A549 (cell line): ENCODE data around the gene HOXA13. TPM values are rescaled to one million over a fixed set of nuclear protein-coding genes. Genes with fewer than 3 reads are reported as not detected.

Experiments
- ATAC-seq, 2 experiments: fragments of 200-7000 bp in 1 of 2; fragments of >200 bp in 1 of 2; cut with Nextera tagmentation in 1 of 2; cut with Tn5 transposase in 1 of 2; 3 replicates each; pipeline versions ENCODE4 v1.8.0 to v1.9.1; 2018 to 2020; ENCODE audit warnings: mild to moderate bottlenecking in 1 of 2, moderate library complexity in 1 of 2
- CTCF ChIA-PET: fragments of 300-600 bp; sonication (Branson Sonifier 250); formaldehyde crosslinking; extraction: SDS; loops from one replicate; lab custom pipeline; 2021; ENCODE audit warnings: antibody characterized with exemption, inconsistent platforms; lab: Yijun Ruan, JAX
- POLR2A ChIA-PET: fragments of 350-600 bp; formaldehyde crosslinking; extraction: SDS; loops from one replicate; lab custom pipeline; 2021; ENCODE audit warnings: antibody characterized with exemption, inconsistent platforms; lab: Yijun Ruan, JAX
- DNase-seq, 2 experiments: peaks; one replicate each; pipeline versions ENCODE4 v3.0.0 to v3.0.0-alpha.2; 2011 to 2016; ENCODE audit warnings: low read depth in 1 of 2, low spot score in 1 of 2
- FAIRE-seq: peaks from 2 replicates; lab custom pipeline; 2011; peaks lifted over from hg19 to GRCh38; lab: Jason Lieb, UNC
- H3K27ac ChIP-seq, 2 experiments: fragments of >200 bp; sonication (Bioruptor Twin); formaldehyde crosslinking; 3 replicates each; pipeline ENCODE4 v1.5.1; 2016 to 2017
- H3K4me1 ChIP-seq: fragments of >200 bp; sonication (Bioruptor Twin); formaldehyde crosslinking; 3 replicates; pipeline ENCODE4 v1.6.1; 2016
- H3K4me2 ChIP-seq: fragments of >200 bp; sonication (Bioruptor Twin); formaldehyde crosslinking; 3 replicates; pipeline ENCODE4 v1.6.1; 2016
- H3K4me3 ChIP-seq: fragments of >200 bp; sonication (Bioruptor Twin); formaldehyde crosslinking; 3 replicates; pipeline ENCODE4 v1.5.1; 2016
- H3K9me3 ChIP-seq: fragments of >200 bp; sonication (Bioruptor Twin); formaldehyde crosslinking; 3 replicates; pipeline ENCODE4 v1.6.1; 2016
- BHLHE40 ChIP-seq: IDR thresholded peaks from 2 replicates; pipeline ENCODE4 v1.6.1; 2012; ENCODE audit warnings: low read depth, low read length, inconsistent platforms
- CBX2 ChIP-seq: fragments of 200-600 bp; sonication (generic); IDR thresholded peaks from 2 replicates; pipeline ENCODE4 v1.6.1; 2016; ENCODE audit warnings: low read depth, mild to moderate bottlenecking, borderline replicate concordance
- CTCF ChIP-seq: fragments of >200 bp; sonication (Bioruptor Twin); formaldehyde crosslinking; IDR thresholded peaks from 3 replicates; pipeline ENCODE4 v1.5.1; 2016
- E2F6 ChIP-seq: IDR thresholded peaks from 2 replicates; pipeline ENCODE4 v1.6.1; 2012; ENCODE audit warnings: low read depth, borderline replicate concordance
- EHMT2 ChIP-seq: fragments of 200-600 bp; sonication (generic); IDR thresholded peaks from 2 replicates; pipeline ENCODE4 v1.6.1; 2016; ENCODE audit warnings: antibody characterized with exemption, low read depth, mild to moderate bottlenecking, moderate library complexity
- EP300 ChIP-seq, 2 experiments: fragments of >200 bp; sonication (Bioruptor Twin); formaldehyde crosslinking; IDR thresholded peaks; 2 replicates in 1 of 2; 3 replicates in 1 of 2; pipeline ENCODE4 v1.6.1; 2016 to 2017
- ESRRA ChIP-seq: fragments of 150-350 bp; IDR thresholded peaks from 2 replicates; pipeline ENCODE4 v1.6.1; 2014; ENCODE audit warnings: mild to moderate bottlenecking, low read length, borderline replicate concordance
- FOSB ChIP-seq: fragments of 250-450 bp; sonication (Bioruptor Pico); IDR thresholded peaks from 2 replicates; pipeline ENCODE4 v1.5.0; 2020; ENCODE audit warnings: mild to moderate bottlenecking, moderate library complexity
- HDAC2 ChIP-seq: fragments of 200-600 bp; sonication (generic); IDR thresholded peaks from 2 replicates; pipeline ENCODE4 v1.6.1; 2016
- HEYL ChIP-seq: fragments of 250-450 bp; sonication (Bioruptor Pico); IDR thresholded peaks from 2 replicates; pipeline ENCODE4 v1.8.0; 2021; ENCODE audit warnings: mild to moderate bottlenecking, moderate library complexity
- HOXB5 ChIP-seq: fragments of 250-450 bp; sonication (Bioruptor Pico); IDR thresholded peaks from 2 replicates; pipeline ENCODE4 v1.5.0; 2020; ENCODE audit warnings: mild to moderate bottlenecking, moderate library complexity
- JUN ChIP-seq, 2 experiments: fragments of >200 bp; sonication (Bioruptor Twin); formaldehyde crosslinking; IDR thresholded peaks; 2 replicates in 1 of 2; 3 replicates in 1 of 2; pipeline ENCODE4 v1.6.1; 2016 to 2017
- KDM5A ChIP-seq: fragments of 200-600 bp; sonication (generic); IDR thresholded peaks from 2 replicates; pipeline ENCODE4 v1.6.1; 2016; ENCODE audit warnings: antibody characterized with exemption, mild to moderate bottlenecking
- MYC ChIP-seq: IDR thresholded peaks from 2 replicates; pipeline ENCODE4 v1.6.1; 2012; ENCODE audit warnings: mild to moderate bottlenecking, inconsistent platforms, low read length, improper control_type of control experiment, borderline replicate concordance
- NFE2L2 ChIP-seq: fragments of 150-350 bp; conservative IDR thresholded peaks from 2 replicates; pipeline ENCODE4 v1.6.1; 2014; ENCODE audit warnings: low read length
- NPAS2 ChIP-seq: fragments of 250-450 bp; sonication (Bioruptor Pico); IDR thresholded peaks from 2 replicates; pipeline ENCODE4 v1.8.0; 2022; ENCODE audit warnings: mild to moderate bottlenecking, moderate library complexity, borderline replicate concordance
- PBX3 ChIP-seq: IDR thresholded peaks from 2 replicates; pipeline ENCODE4 v1.6.1; 2012
- POLR2A ChIP-seq: IDR thresholded peaks from 2 replicates; pipeline ENCODE4 v1.6.1; 2012; ENCODE audit warnings: mild to moderate bottlenecking, low read length
- RARB ChIP-seq: fragments of 250-450 bp; sonication (Bioruptor Pico); IDR thresholded peaks from 2 replicates; pipeline ENCODE4 v1.8.0; 2021; ENCODE audit warnings: mild to moderate bottlenecking, moderate library complexity
- RCOR1 ChIP-seq: fragments of 150-350 bp; IDR thresholded peaks from 2 replicates; pipeline ENCODE4 v1.6.1; 2014; ENCODE audit warnings: antibody characterized with exemption, low read length, low read depth
- TFCP2L1 ChIP-seq: fragments of 250-450 bp; sonication (Bioruptor Pico); IDR thresholded peaks from 2 replicates; pipeline ENCODE4 v1.5.0; 2021; ENCODE audit warnings: mild to moderate bottlenecking
- ZSCAN20 ChIP-seq: fragments of 250-450 bp; sonication (Bioruptor Pico); IDR thresholded peaks from 2 replicates; pipeline ENCODE4 v1.8.0; 2022; ENCODE audit warnings: mild to moderate bottlenecking, moderate library complexity
- WGBS: methylation state at CpG from one replicate; pipeline ENCODE4 v1.1.6; 2017; ENCODE audit errors: missing lambda C conversion rate; 5-methylcytosine and 5-hydroxymethylcytosine counted together
- polyA plus RNA-seq, 4 experiments: library from polyadenylated mRNA; depleted of rRNA in 3 of 4; stranded (reverse); fragments of >200 nt; fragmentation: RNase III in 1 of 4; extraction: RNeasy Plus Mini Kit Qiagen cat#74134 plus additional on column Dnase treatment in 1 of 4; gene quantifications; 2 replicates in 3 of 4; 3 replicates in 1 of 4; pipeline ENCODE4 v1.2.3, GENCODE V29; 2011 to 2017

The HOXA13 gene
- polyA plus RNA-seq, 2 of the 4 experiments (the other 2 are of a cell fraction) = 2.2 to 2.7 TPM

- H3K27ac ChIP-seq = no peak overlapping the region
- WGBS = 88% methylated on average over 11 of the region's 11 CpGs
- H3K4me1 ChIP-seq = peaks cover 17% of the 10 kb centered on the region
- no peak for DNase-seq
- CTCF ChIA-PET = interaction anchor here (1.2 to 11.1 kb wide), 4 partner anchors 15 to 464 kb away, joined by 3 to 160 read pairs (median 68); partner anchors contain the start of genes HOXA4 and HOXA9
- no peaks in the 10 kb centered on the region for H3K9me3 ChIP-seq
- no peak overlapping the region for H3K4me3 ChIP-seq
- no peak overlapping the region for H3K4me2 ChIP-seq
- TF ChIP-seq ESRRA = no peak
- no peak for TF ChIP-seq EHMT2
- TF ChIP-seq HEYL (CRISPR knock-in tag) = no peak
- no peak for TF ChIP-seq HDAC2
- TF ChIP-seq ZSCAN20 (CRISPR knock-in tag) = no peak
- TF ChIP-seq BHLHE40 = no peak
- no peak for TF ChIP-seq TFCP2L1 (CRISPR knock-in tag)
- no peak for TF ChIP-seq E2F6
- no peak for TF ChIP-seq PBX3
- TF ChIP-seq CTCF = no peak
- TF ChIP-seq MYC = no peak
- no peak for TF ChIP-seq RARB
- no peak for TF ChIP-seq NFE2L2
- no peak for TF ChIP-seq EP300 (IDR thresholded peaks at IDR 0.05)
- TF ChIP-seq CBX2 = no peak
- no peak for TF ChIP-seq FOSB (CRISPR knock-in tag)
- no peak for TF ChIP-seq KDM5A
- TF ChIP-seq, all 56 proteins: peak for 0
- no peak for ATAC-seq
- POLR2A ChIA-PET = no interaction called here
- no peak for FAIRE-seq
These were observed 53.9 kb downstream of the HOXA13 start for GRCh38 chr7:27145914-27146412.

- DNase-seq (no peak), FAIRE-seq (no peak), ATAC-seq (no peak)
- no peak overlapping the region for H3K27ac ChIP-seq
- ChIA-PET CTCF (interaction anchor here (0.6 to 11.1 kb wide), 14 partner anchors 9 to 770 kb away, joined by 3 to 160 read pairs (median 5); partner anchors contain the start of genes HOXA4 and HOXA9), POLR2A (no interaction called here)
- no peaks in the 10 kb centered on the region for H3K9me3 ChIP-seq
- H3K4me1 ChIP-seq = peaks cover 17% of the 10 kb centered on the region
- H3K4me3 ChIP-seq = no peak overlapping the region
- 93% methylated on average over 47 of the region's 47 CpGs for WGBS
- TF ChIP-seq HOXB5 (no peak), JUN (IDR thresholded peaks at IDR 0.05) (no peak), NPAS2 (CRISPR knock-in tag) (no peak), ZSCAN20 (CRISPR knock-in tag) (no peak), POLR2A (no peak), RCOR1 (no peak)
- H3K4me2 ChIP-seq = no peak overlapping the region
These were observed 54.6 kb downstream of the HOXA13 start for GRCh38 chr7:27145165-27145913.
